WERI-Rb-1 (cell line): ENCODE results near the gene BBX.

Experiments
- DNase-seq: peaks from one replicate; pipeline ENCODE4 v3.0.0-alpha.2; 2020
- H3K27ac ChIP-seq: fragments of 250-450 bp; sonication (Bioruptor Pico); 2 replicates; pipeline ENCODE4 v1.5.1; 2020; ENCODE audit warnings: mild to moderate bottlenecking, moderate library complexity
- H3K27me3 ChIP-seq: fragments of 250-450 bp; sonication (Bioruptor Pico); 2 replicates; pipeline ENCODE4 v1.5.1; 2021; ENCODE audit warnings: mild to moderate bottlenecking, low read depth, moderate library complexity; ENCODE audit not compliant: insufficient read depth, severe bottlenecking
- H3K36me3 ChIP-seq: fragments of 250-450 bp; sonication (Bioruptor Pico); 2 replicates; pipeline ENCODE4 v1.5.1; 2020; ENCODE audit warnings: mild to moderate bottlenecking, moderate library complexity
- H3K4me3 ChIP-seq: 2 replicates; pipeline ENCODE4 v1.5.1; 2011; ENCODE audit warnings: low read depth, mild to moderate bottlenecking, control low read depth, low read length
- H3K9me3 ChIP-seq: fragments of 250-450 bp; sonication (Bioruptor Pico); 2 replicates; pipeline ENCODE4 v1.5.1; 2021; ENCODE audit warnings: mild to moderate bottlenecking, moderate library complexity; ENCODE audit not compliant: severe bottlenecking
- TF ChIP-seq, protein P1 (sequence below): IDR thresholded peaks from 2 replicates; pipeline ENCODE4 v1.5.1; 2011; ENCODE audit warnings: low read depth, mild to moderate bottlenecking, control low read depth, inconsistent platforms, low read length

BBX gene

GRCh38 chr3:107604057-107604822 lies 81.5 kb downstream of the BBX start:
- H3K27me3 ChIP-seq, result no peaks in the 10 kb centered on the region
- H3K27ac ChIP-seq, result no peak overlapping the region
- DNase-seq, result no peak
- no peaks in the 10 kb centered on the region for H3K36me3 ChIP-seq
- H3K9me3 ChIP-seq, result no peaks in the 10 kb centered on the region
- TF ChIP-seq, protein P1, sequence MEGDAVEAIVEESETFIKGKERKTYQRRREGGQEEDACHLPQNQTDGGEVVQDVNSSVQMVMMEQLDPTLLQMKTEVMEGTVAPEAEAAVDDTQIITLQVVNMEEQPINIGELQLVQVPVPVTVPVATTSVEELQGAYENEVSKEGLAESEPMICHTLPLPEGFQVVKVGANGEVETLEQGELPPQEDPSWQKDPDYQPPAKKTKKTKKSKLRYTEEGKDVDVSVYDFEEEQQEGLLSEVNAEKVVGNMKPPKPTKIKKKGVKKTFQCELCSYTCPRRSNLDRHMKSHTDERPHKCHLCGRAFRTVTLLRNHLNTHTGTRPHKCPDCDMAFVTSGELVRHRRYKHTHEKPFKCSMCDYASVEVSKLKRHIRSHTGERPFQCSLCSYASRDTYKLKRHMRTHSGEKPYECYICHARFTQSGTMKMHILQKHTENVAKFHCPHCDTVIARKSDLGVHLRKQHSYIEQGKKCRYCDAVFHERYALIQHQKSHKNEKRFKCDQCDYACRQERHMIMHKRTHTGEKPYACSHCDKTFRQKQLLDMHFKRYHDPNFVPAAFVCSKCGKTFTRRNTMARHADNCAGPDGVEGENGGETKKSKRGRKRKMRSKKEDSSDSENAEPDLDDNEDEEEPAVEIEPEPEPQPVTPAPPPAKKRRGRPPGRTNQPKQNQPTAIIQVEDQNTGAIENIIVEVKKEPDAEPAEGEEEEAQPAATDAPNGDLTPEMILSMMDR, result no peak
- no peak overlapping the region for H3K4me3 ChIP-seq

DNA sequence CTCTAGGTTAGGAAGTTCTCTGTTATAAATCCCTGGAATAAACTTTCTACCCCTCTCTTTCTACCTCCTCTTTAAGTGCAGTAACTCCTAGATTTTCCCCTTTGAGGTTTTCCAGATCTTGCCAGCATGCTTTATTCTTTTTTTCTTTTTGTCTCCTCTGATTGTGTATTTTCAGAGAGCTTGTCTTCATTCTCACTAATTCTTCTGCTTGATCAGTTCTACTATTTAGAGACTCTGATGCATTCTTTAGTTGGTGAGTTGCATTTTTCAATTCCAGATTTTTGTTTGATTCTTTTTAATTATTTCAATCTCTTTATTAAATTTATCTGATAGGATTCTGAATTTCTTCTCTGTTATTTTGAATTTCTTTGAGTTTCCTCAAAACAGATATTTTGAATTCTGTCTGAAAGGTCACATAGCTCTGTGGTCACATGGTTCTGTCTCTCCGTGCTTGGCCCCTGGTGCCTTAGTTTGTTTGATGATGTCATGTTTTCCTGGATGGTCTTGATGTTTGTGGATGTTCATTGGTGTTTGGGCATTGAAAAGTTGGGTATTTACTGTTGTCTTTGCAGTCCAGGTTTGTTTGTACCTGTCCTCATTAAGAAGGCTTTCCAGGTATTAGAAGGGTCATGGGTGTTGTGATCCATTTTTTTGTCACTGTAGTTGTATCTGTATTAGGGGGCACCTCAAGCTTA lies 89.2 kb downstream of the BBX start:
- H3K27ac ChIP-seq, result no peak overlapping the region
- no peak for DNase-seq
- H3K27me3 ChIP-seq, result no peaks in the 10 kb centered on the region
- no peaks in the 10 kb centered on the region for H3K36me3 ChIP-seq
- no peak overlapping the region for H3K4me3 ChIP-seq
- TF ChIP-seq, protein P1, result no peak
- no peaks in the 10 kb centered on the region for H3K9me3 ChIP-seq

- no peaks in the 10 kb centered on the region for H3K27me3 ChIP-seq
- H3K27ac ChIP-seq, result no peak overlapping the region
- no peak overlapping the region for H3K4me3 ChIP-seq
- H3K9me3 ChIP-seq, result no peaks in the 10 kb centered on the region
- H3K36me3 ChIP-seq, result no peaks in the 10 kb centered on the region
- TF ChIP-seq, protein P1, result no peak
- no peak for DNase-seq
Measured at GRCh38 chr3:107612664-107613084, 89.9 kb downstream of the BBX start.

DNA sequence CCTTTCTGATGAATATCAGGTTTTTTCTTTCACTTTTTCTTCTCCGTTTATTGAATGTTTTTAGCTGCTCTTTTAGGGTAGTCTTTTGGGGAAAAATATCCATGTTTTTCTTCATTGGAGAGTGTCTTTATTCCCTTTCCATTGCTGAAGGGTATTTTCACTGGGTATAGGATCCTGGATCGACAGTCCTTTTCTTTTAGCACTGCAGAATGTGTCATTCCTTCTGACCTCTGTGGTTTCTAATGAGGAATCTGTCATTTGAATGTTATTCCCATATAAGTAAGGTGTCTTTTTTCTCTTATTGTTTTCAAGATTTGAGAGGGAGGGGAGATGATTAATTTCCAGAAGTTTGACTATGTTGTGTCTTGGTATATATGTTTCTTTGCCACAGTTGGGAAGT lies 96.8 kb downstream of the BBX start:
- H3K27ac ChIP-seq, result no peak overlapping the region
- H3K9me3 ChIP-seq, result no peaks in the 10 kb centered on the region
- TF ChIP-seq, protein P1, result no peak
- no peaks in the 10 kb centered on the region for H3K36me3 ChIP-seq
- no peak overlapping the region for H3K4me3 ChIP-seq
- no peak for DNase-seq
- no peaks in the 10 kb centered on the region for H3K27me3 ChIP-seq

DNA sequence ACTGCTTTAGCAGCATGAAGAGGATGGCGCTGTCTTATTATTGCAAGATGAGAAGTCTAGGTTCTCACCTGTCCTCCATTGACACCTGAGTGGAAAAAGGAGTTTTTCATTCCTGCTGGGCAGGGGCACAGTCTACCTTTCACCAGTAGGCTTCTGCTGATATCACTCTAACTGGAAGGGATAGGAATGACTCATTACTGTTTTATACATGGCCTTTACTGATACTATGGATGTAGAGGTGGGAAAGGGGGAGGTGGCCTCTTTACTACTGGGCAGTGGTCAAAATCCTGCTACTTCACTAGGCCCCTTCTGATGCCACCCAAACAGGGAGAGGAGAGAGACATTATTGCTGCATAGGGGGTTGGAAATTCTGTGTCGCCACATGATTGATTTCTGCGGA lies 97.8 kb downstream of the BBX start:
- Histone ChIP-seq H3K4me3 (no peak overlapping the region), H3K9me3 (no peaks in the 10 kb centered on the region), H3K36me3 (no peaks in the 10 kb centered on the region), H3K27me3 (no peaks in the 10 kb centered on the region), H3K27ac (no peak overlapping the region)
- TF ChIP-seq, protein P1, result no peak
- DNase-seq, result no peak
